CD8-positive, alpha-beta memory T cell (primary cell): Measurements from ENCODE around the gene MELK. TPM values are rescaled to one million over a fixed set of nuclear protein-coding genes. Genes with fewer than 3 reads are reported as not detected.

Experiments used
- CTCF ChIA-PET: fragments of 350-600 bp; sonication (Branson Sonifier 250); formaldehyde crosslinking; loops from one replicate; lab custom pipeline; 2021; ENCODE audit warnings: antibody characterized with exemption; lab: Charles Lee
- POLR2A ChIA-PET: fragments of 350-600 bp; sonication (Branson Sonifier 250); formaldehyde crosslinking; loops from one replicate; lab custom pipeline; 2021; ENCODE audit warnings: antibody characterized with exemption; lab: Charles Lee
- DNase-seq, 5 donors: peaks; one replicate each; pipeline versions ENCODE4 v3.0.0 to v3.0.0-alpha.2; 2020 to 2022; ENCODE audit warnings: mixed read lengths in 1 of 5
- H3K27ac ChIP-seq: one replicate; pipeline ENCODE4 v1.7.0; 2013; ENCODE audit warnings: low read depth, mild to moderate bottlenecking, low read length, moderate library complexity
- H3K27me3 ChIP-seq: 2 replicates; pipeline ENCODE4 v1.7.0; 2013; ENCODE audit warnings: low read length, mild to moderate bottlenecking; ENCODE audit not compliant: insufficient read depth, poor library complexity, severe bottlenecking
- H3K36me3 ChIP-seq: 2 replicates; pipeline ENCODE4 v1.7.0; 2013; ENCODE audit warnings: mild to moderate bottlenecking, low read length, moderate library complexity; ENCODE audit not compliant: insufficient read depth
- H3K4me1 ChIP-seq: 2 replicates; pipeline ENCODE4 v1.7.0; 2013; ENCODE audit warnings: mild to moderate bottlenecking, low read length, moderate library complexity; ENCODE audit not compliant: insufficient read depth
- H3K4me3 ChIP-seq: 2 replicates; pipeline ENCODE4 v1.7.0; 2013; ENCODE audit warnings: mild to moderate bottlenecking, low read length
- H3K9me3 ChIP-seq: 2 replicates; pipeline ENCODE4 v1.7.0; 2013; ENCODE audit warnings: mild to moderate bottlenecking, low read length
- H3K27ac Mint-ChIP-seq, 8 donors: one replicate each; pipeline ENCODE4 v1.8.0; 2020 to 2021; ENCODE audit warnings: mixed read lengths in 8 of 8, mild to moderate bottlenecking in 6 of 8, inconsistent platforms in 3 of 8, moderate library complexity in 3 of 8
- H3K27me3 Mint-ChIP-seq, 2 donors: one replicate each; pipeline ENCODE4 v1.8.0; 2020 to 2021; ENCODE audit warnings: mixed read lengths in 2 of 2, mild to moderate bottlenecking in 1 of 2, moderate library complexity in 1 of 2
- H3K36me3 Mint-ChIP-seq, 3 donors: one replicate each; pipeline ENCODE4 v1.8.0; 2020 to 2021; ENCODE audit warnings: mixed read lengths in 3 of 3, inconsistent platforms in 1 of 3, mild to moderate bottlenecking in 1 of 3
- H3K4me1 Mint-ChIP-seq, 3 donors: one replicate each; pipeline ENCODE4 v1.8.0; 2020 to 2021; ENCODE audit warnings: mixed read lengths in 3 of 3, inconsistent platforms in 1 of 3, mild to moderate bottlenecking in 1 of 3
- H3K4me3 Mint-ChIP-seq, 7 donors: one replicate each; pipeline ENCODE4 v1.8.0; 2020 to 2021; ENCODE audit warnings: mixed read lengths in 7 of 7, mild to moderate bottlenecking in 6 of 7, moderate library complexity in 4 of 7, inconsistent platforms in 2 of 7
- H3K9me3 Mint-ChIP-seq, 5 donors: one replicate each; pipeline ENCODE4 v1.8.0; 2020 to 2022; ENCODE audit warnings: mixed read lengths in 5 of 5, mild to moderate bottlenecking in 3 of 5, moderate library complexity in 2 of 5, inconsistent platforms in 1 of 5
- polyA plus RNA-seq: library from polyadenylated mRNA; unstranded; fragments of 300-500 nt; fragmentation: Illumina TruSeq; gene quantifications from one replicate; pipeline ENCODE4 v1.2.3, GENCODE V29; 2021
- total RNA-seq, 2 experiments: library from RNA; stranded (reverse); gene quantifications; one replicate each; pipeline ENCODE4 v1.2.3, GENCODE V29; 2021

Gene MELK
- total and polyA plus RNA-seq, 3 experiments from 2014 or later = 51.0 to 51.6 TPM; not detected in 1

- H3K4me1 Mint-ChIP-seq = no peaks in the 10 kb centered on the region
- no peak for DNase-seq
- Histone ChIP-seq H3K9me3 (no peaks in the 10 kb centered on the region), H3K36me3 (no peaks in the 10 kb centered on the region), H3K27ac (no peak overlapping the region), H3K27me3 (no peaks in the 10 kb centered on the region), H3K4me3 (no peak overlapping the region), H3K4me1 (no peaks in the 10 kb centered on the region)
- H3K9me3 Mint-ChIP-seq = peaks cover 0 to 8% (median 4%) of the 10 kb centered on the region in 5 donors
- H3K27me3 Mint-ChIP-seq = peaks cover 6 to 16% of the 10 kb centered on the region in 2 donors
- peaks cover 0 to 4% (median 0%) of the 10 kb centered on the region in 3 donors for H3K36me3 Mint-ChIP-seq
- CTCF ChIA-PET = no interaction called here
- POLR2A ChIA-PET = no interaction called here
- no peak overlapping the region for H3K4me3 Mint-ChIP-seq
- peak overlapping the region in 1 of 8 donors; percentile 26 for H3K27ac Mint-ChIP-seq
Observed at GRCh38 chr9:36686471-36686870, 113.8 kb downstream of the MELK start.

GRCh38 chr9:36690412-36691168, 117.9 kb downstream of the MELK start:
- Mint-ChIP-seq H3K4me3 (no peak overlapping the region), H3K27me3 (peaks cover 8 to 30% of the 10 kb centered on the region in 2 donors), H3K27ac (no peak overlapping the region), H3K4me1 (no peaks in the 10 kb centered on the region), H3K9me3 (peaks cover 0 to 1% (median 0%) of the 10 kb centered on the region in 5 donors), H3K36me3 (no peaks in the 10 kb centered on the region)
- H3K27me3 ChIP-seq = no peaks in the 10 kb centered on the region
- no peak overlapping the region for H3K4me3 ChIP-seq
- no peak for DNase-seq
- H3K9me3 ChIP-seq = no peaks in the 10 kb centered on the region
- ChIA-PET CTCF (no interaction called here), POLR2A (no interaction called here)
- H3K4me1 ChIP-seq = no peaks in the 10 kb centered on the region
- H3K36me3 ChIP-seq = no peaks in the 10 kb centered on the region
- no peak overlapping the region for H3K27ac ChIP-seq

GRCh38 chr9:36691671-36692070, 119.0 kb downstream of the MELK start:
- DNase-seq = no peak
- Mint-ChIP-seq H3K4me3 (no peak overlapping the region), H3K36me3 (no peaks in the 10 kb centered on the region), H3K27me3 (peaks cover 8 to 30% of the 10 kb centered on the region in 2 donors), H3K27ac (no peak overlapping the region), H3K4me1 (no peaks in the 10 kb centered on the region), H3K9me3 (peaks cover 0 to 2% (median 0%) of the 10 kb centered on the region in 5 donors)
- Histone ChIP-seq H3K36me3 (no peaks in the 10 kb centered on the region), H3K9me3 (no peaks in the 10 kb centered on the region), H3K27me3 (no peaks in the 10 kb centered on the region), H3K4me3 (no peak overlapping the region), H3K27ac (no peak overlapping the region), H3K4me1 (no peaks in the 10 kb centered on the region)
- POLR2A ChIA-PET = no interaction called here
- CTCF ChIA-PET = no interaction called here

- Mint-ChIP-seq H3K4me1 (no peaks in the 10 kb centered on the region), H3K36me3 (peaks cover 0 to 8% (median 0%) of the 10 kb centered on the region in 3 donors), H3K27me3 (peaks cover 15 to 20% of the 10 kb centered on the region in 2 donors), H3K27ac (no peak overlapping the region), H3K4me3 (no peak overlapping the region), H3K9me3 (peaks cover 9 to 27% (median 22%) of the 10 kb centered on the region in 5 donors)
- H3K27me3 ChIP-seq = no peaks in the 10 kb centered on the region
- no peaks in the 10 kb centered on the region for H3K4me1 ChIP-seq
- DNase-seq = no peak
- H3K36me3 ChIP-seq = no peaks in the 10 kb centered on the region
- no peak overlapping the region for H3K27ac ChIP-seq
- H3K4me3 ChIP-seq = no peak overlapping the region
- ChIA-PET CTCF (no interaction called here), POLR2A (no interaction called here)
- no peaks in the 10 kb centered on the region for H3K9me3 ChIP-seq
Observed at GRCh38 chr9:36698984-36699383, 126.3 kb downstream of the MELK start.

GRCh38 chr9:36704148-36704547, 131.5 kb downstream of the MELK start:
- Histone ChIP-seq H3K27ac (no peak overlapping the region), H3K36me3 (no peaks in the 10 kb centered on the region), H3K27me3 (no peaks in the 10 kb centered on the region), H3K9me3 (no peaks in the 10 kb centered on the region), H3K4me3 (no peak overlapping the region), H3K4me1 (no peaks in the 10 kb centered on the region)
- no peak overlapping the region for H3K27ac Mint-ChIP-seq
- no peak overlapping the region for H3K4me3 Mint-ChIP-seq
- ChIA-PET POLR2A (no interaction called here), CTCF (no interaction called here)
- DNase-seq = no peak
- H3K4me1 Mint-ChIP-seq = no peaks in the 10 kb centered on the region
- peaks cover 13 to 29% of the 10 kb centered on the region in 2 donors for H3K27me3 Mint-ChIP-seq
- H3K9me3 Mint-ChIP-seq = peaks cover 5 to 11% (median 8%) of the 10 kb centered on the region in 5 donors
- H3K36me3 Mint-ChIP-seq = peaks cover 0 to 7% (median 0%) of the 10 kb centered on the region in 3 donors

- no peak overlapping the region for H3K27ac Mint-ChIP-seq
- H3K36me3 Mint-ChIP-seq = peaks cover 0 to 4% (median 3%) of the 10 kb centered on the region in 3 donors
- CTCF ChIA-PET = no interaction called here
Observed at GRCh38 chr9:36713515-36714490, 141.1 kb downstream of the MELK start.

GRCh38 chr9:36716496-36716895, 143.8 kb downstream of the MELK start:
- Mint-ChIP-seq H3K36me3 (peaks cover 0 to 4% (median 3%) of the 10 kb centered on the region in 3 donors), H3K4me3 (no peak overlapping the region), H3K27me3 (peaks cover 10 to 23% of the 10 kb centered on the region in 2 donors), H3K4me1 (no peaks in the 10 kb centered on the region), H3K27ac (no peak overlapping the region), H3K9me3 (peaks cover 0 to 2% (median 1%) of the 10 kb centered on the region in 5 donors)
- H3K4me1 ChIP-seq = no peaks in the 10 kb centered on the region
- H3K9me3 ChIP-seq = no peaks in the 10 kb centered on the region
- no peak overlapping the region for H3K27ac ChIP-seq
- H3K4me3 ChIP-seq = no peak overlapping the region
- no peaks in the 10 kb centered on the region for H3K27me3 ChIP-seq
- ChIA-PET CTCF (no interaction called here), POLR2A (no interaction called here)
- H3K36me3 ChIP-seq = no peaks in the 10 kb centered on the region
- DNase-seq = no peak

More at GRCh38 chr9:36713515-36714490, 141.1 kb downstream of the MELK start:
- Mint-ChIP-seq H3K4me1 (no peaks in the 10 kb centered on the region), H3K27me3 (peaks cover 10 to 19% of the 10 kb centered on the region in 2 donors), H3K9me3 (peaks cover 0 to 2% (median 1%) of the 10 kb centered on the region in 5 donors), H3K4me3 (no peak overlapping the region)
- Histone ChIP-seq H3K4me1 (no peaks in the 10 kb centered on the region), H3K4me3 (no peak overlapping the region), H3K36me3 (no peaks in the 10 kb centered on the region), H3K27ac (no peak overlapping the region), H3K27me3 (no peaks in the 10 kb centered on the region), H3K9me3 (no peaks in the 10 kb centered on the region)
- no peak for DNase-seq
- POLR2A ChIA-PET = interaction anchor here (0.7 kb wide), 1 partner anchor 8 kb away, joined by 3 read pairs; no protein-coding TSS in a partner anchor
